PFSK-1 (cell line): ENCODE results near the gene TSNAXIP1.

Experiments
- FOXP2 ChIP-seq: optimal IDR thresholded peaks from 2 replicates; pipeline ENCODE3; 2011; ENCODE audit warnings: borderline replicate concordance, control low read depth, inconsistent platforms; ENCODE audit not compliant: insufficient read depth; ENCODE audit errors: extremely low read length, extremely low read depth
- POLR2AphosphoS5 ChIP-seq: IDR thresholded peaks from 2 replicates; pipeline ENCODE4 v1.6.1; 2012; ENCODE audit warnings: low read depth, mild to moderate bottlenecking, control low read depth, low read length, moderate library complexity
- REST ChIP-seq, 2 experiments: IDR thresholded peaks; 2 replicates each; pipeline versions ENCODE4 v1.6.1 to v1.8.0; 2011 to 2012; ENCODE audit warnings: low read depth in 2 of 2, low read length in 2 of 2, control low read depth in 1 of 2, inconsistent platforms in 1 of 2, mild to moderate bottlenecking in 1 of 2, moderate library complexity in 1 of 2; ENCODE audit not compliant: insufficient read depth in 1 of 2
- TAF1 ChIP-seq: IDR thresholded peaks from 2 replicates; pipeline ENCODE4 v1.6.1; 2012; ENCODE audit warnings: low read length, control low read depth, borderline replicate concordance; ENCODE audit not compliant: insufficient read depth

GRCh38 chr16:67846320-67847063, 39.8 kb downstream of the TSNAXIP1 start, which contains the start of gene NUTF2:
- TF ChIP-seq POLR2AphosphoS5 (peak; percentile 58), TAF1 (0 out of 2 replicates have a peak, but pooled peaks have one; percentile 34), REST (IDR thresholded peaks at IDR 0.05; ENCODE audit: insufficient read depth in 1 of 2, low read depth in 2 of 2, low read length in 2 of 2) (no peak), FOXP2 (peak; percentile 35)
